ENCODE data around the gene KLHL6.

KLHL6 gene

GRCh38 chr3:183502237-183503181 lies 53.0 kb downstream of the KLHL6 start:
- no peak for DNase-seq

GRCh38 chr3:183500981-183501704 lies 54.4 kb downstream of the KLHL6 start:
- DNase-seq: no peak

GRCh38 chr3:183500319-183500718 lies 55.2 kb downstream of the KLHL6 start:
- peak; percentile 64 for DNase-seq

- DNase-seq: no peak
These were observed 56.9 kb downstream of the KLHL6 start for GRCh38 chr3:183498634-183499033.

- no peak for DNase-seq
These were observed 58.2 kb downstream of the KLHL6 start for GRCh38 chr3:183497313-183497712.

- no peak for DNase-seq
These were observed 59.2 kb downstream of the KLHL6 start for GRCh38 chr3:183496311-183496710.

GRCh38 chr3:183494341-183494740 lies 61.2 kb downstream of the KLHL6 start:
- DNase-seq: no peak

- no peak for DNase-seq
These were observed 62.0 kb downstream of the KLHL6 start for GRCh38 chr3:183493296-183494045.

GRCh38 chr3:183492849-183493179 lies 62.7 kb downstream of the KLHL6 start:
- no peak for DNase-seq

- DNase-seq: no peak
These were observed 63.3 kb downstream of the KLHL6 start for GRCh38 chr3:183491923-183492848.

GRCh38 chr3:183491109-183491922 lies 64.2 kb downstream of the KLHL6 start:
- DNase-seq: no peak

- DNase-seq: peak; percentile 56
These were observed 64.9 kb downstream of the KLHL6 start for GRCh38 chr3:183490653-183491052.

- DNase-seq: no peak
These were observed 65.3 kb downstream of the KLHL6 start for GRCh38 chr3:183490211-183490601.

- DNase-seq: no peak
These were observed 65.9 kb downstream of the KLHL6 start for GRCh38 chr3:183489455-183490210.

GRCh38 chr3:183488343-183488742 lies 67.2 kb downstream of the KLHL6 start:
- DNase-seq: no peak

- DNase-seq: no peak
These were observed 67.6 kb downstream of the KLHL6 start for GRCh38 chr3:183487896-183488295.

GRCh38 chr3:183487016-183487415 lies 68.5 kb downstream of the KLHL6 start:
- no peak for DNase-seq

- DNase-seq: no peak
These were observed 69.0 kb downstream of the KLHL6 start for GRCh38 chr3:183486472-183486871.

- DNase-seq: no peak
These were observed 69.9 kb downstream of the KLHL6 start for GRCh38 chr3:183485585-183485984.

- no peak for DNase-seq
These were observed 70.4 kb downstream of the KLHL6 start for GRCh38 chr3:183485093-183485492.

Data from NCI-H1436 treated with DMSO at 0.1 percent for 48 hours (cell line).